Kidney epithelial cell (primary cell): ENCODE data around the gene MCOLN1. TPM values are rescaled to one million over a fixed set of nuclear protein-coding genes. Genes with fewer than 3 reads are reported as not detected.
"Not testable (repeated sequence)": the region's sequence is repeated elsewhere in the genome, so short reads cannot be mapped to it uniquely, and the experiment has no call there.

Source experiments
- DNase-seq: peaks from one replicate; pipeline ENCODE4 v3.0.0-alpha.2; 2010; ENCODE audit warnings: low read depth
- H3K27me3 ChIP-seq: 2 replicates; pipeline ENCODE4 v1.6.0; 2011; ENCODE audit warnings: low read length; ENCODE audit not compliant: control insufficient read depth, insufficient read depth
- H3K36me3 ChIP-seq: 2 replicates; pipeline ENCODE4 v1.5.1; 2011; ENCODE audit warnings: low read length; ENCODE audit not compliant: control insufficient read depth, insufficient read depth
- H3K4me3 ChIP-seq: 2 replicates; pipeline ENCODE4 v1.5.1; 2011; ENCODE audit warnings: low read depth, mild to moderate bottlenecking, control low read depth, low read length
- total RNA-seq: library from RNA; depleted of rRNA; stranded (reverse); fragments of >200 nt; gene quantifications from 2 replicates; pipeline ENCODE4 v1.2.3, GENCODE V29; 2015
- TF ChIP-seq, protein P1 (sequence below): IDR thresholded peaks from 2 replicates; pipeline ENCODE4 v1.5.1; 2011; ENCODE audit warnings: mild to moderate bottlenecking, moderate library complexity, low read length, control low read depth, inconsistent platforms; ENCODE audit not compliant: insufficient read depth, poor library complexity, severe bottlenecking

Gene MCOLN1
- total RNA-seq, 1 donor from 2014 or later, result 13.7 TPM

DNA sequence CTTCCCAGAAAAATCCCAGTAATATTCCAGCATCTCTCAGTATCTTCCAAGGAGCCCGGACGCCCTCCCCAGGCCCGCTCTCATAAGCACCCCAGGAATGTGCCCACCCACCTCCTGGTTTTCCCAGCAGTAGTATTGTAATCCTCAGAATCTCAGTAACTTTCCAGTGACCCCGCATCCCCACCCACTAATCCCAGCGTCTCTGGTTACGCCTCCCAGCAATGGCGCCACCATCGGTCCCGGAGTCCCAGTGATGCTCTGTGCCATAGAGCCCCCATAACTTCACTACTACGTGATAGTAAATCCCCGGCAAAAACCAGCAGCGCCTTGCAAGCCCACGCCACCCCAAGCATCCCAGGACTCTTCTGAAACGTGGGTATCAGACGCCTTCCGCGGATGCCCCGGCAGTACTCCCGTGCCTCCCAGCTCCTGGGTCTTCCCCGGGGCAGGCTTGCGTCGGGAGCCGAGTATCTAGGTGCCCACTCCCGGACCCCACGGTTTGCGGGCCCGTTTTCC is 12.2 kb downstream of the MCOLN1 start:
- Histone ChIP-seq H3K4me3 (peak overlapping the region; percentile 83), H3K27me3 (no peaks in the 10 kb centered on the region), H3K36me3 (no peaks in the 10 kb centered on the region)
- no peak for DNase-seq
- TF ChIP-seq, protein P1, sequence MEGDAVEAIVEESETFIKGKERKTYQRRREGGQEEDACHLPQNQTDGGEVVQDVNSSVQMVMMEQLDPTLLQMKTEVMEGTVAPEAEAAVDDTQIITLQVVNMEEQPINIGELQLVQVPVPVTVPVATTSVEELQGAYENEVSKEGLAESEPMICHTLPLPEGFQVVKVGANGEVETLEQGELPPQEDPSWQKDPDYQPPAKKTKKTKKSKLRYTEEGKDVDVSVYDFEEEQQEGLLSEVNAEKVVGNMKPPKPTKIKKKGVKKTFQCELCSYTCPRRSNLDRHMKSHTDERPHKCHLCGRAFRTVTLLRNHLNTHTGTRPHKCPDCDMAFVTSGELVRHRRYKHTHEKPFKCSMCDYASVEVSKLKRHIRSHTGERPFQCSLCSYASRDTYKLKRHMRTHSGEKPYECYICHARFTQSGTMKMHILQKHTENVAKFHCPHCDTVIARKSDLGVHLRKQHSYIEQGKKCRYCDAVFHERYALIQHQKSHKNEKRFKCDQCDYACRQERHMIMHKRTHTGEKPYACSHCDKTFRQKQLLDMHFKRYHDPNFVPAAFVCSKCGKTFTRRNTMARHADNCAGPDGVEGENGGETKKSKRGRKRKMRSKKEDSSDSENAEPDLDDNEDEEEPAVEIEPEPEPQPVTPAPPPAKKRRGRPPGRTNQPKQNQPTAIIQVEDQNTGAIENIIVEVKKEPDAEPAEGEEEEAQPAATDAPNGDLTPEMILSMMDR, result peak; percentile 29

DNA sequence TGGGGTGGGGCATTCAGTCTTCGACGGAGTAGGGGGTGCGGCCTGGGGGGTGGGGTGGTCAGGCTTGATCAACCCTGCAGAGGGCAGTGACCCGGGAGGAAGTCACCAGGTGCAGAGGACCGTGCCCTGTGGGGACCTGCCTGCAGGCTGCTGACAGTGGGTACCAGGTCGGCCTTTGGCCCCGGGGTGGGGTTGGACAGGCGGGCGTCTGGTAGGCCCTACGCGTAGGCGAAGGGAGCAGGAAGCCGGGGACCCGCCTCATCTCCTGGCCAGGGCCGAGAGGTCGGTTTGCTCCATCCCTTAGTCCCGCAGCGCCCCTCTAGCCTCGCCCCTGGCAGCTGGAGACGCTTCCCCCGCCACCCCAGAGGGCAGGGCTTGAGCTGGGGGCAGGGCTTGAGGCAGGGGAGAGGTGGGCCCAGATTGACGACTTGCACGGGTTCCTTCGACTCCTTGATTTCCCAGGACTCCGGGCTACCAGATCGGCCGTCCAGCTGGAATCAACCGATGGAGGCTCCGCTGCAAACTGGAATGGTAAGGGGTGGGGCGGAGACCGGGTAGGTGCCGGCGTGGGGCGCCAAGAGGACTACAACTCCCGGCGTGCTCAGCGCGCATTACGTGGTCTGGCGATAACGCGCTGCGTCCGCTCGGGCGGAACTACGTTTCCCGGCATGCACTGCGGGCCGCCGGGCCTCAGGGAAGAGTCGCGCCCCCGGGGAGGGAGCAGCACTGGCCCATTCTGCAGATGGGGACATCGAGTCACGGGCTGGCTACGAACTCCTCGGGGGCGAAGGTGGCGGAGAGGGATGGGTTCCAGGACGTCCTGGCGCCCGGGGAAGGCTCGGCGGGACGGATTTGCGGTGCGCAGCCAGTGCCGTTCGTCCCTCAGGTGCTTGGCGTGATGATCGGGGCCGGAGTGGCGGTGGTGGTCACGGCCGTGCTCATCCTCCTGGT is 12.9 kb downstream of the MCOLN1 start, which contains the start of gene PNPLA6:
TSS of gene PNPLA6 (plus strand) at position 671 of the 951 bp plus-strand sequence. CDS start at position 743, 72 bp downstream.
- Histone ChIP-seq H3K27me3 (no peaks in the 10 kb centered on the region), H3K36me3 (no peaks in the 10 kb centered on the region), H3K4me3 (peak within 1 kb of the TSS; percentile 83)
- no peak for DNase-seq
- TF ChIP-seq, protein P1, result no peak

DNA sequence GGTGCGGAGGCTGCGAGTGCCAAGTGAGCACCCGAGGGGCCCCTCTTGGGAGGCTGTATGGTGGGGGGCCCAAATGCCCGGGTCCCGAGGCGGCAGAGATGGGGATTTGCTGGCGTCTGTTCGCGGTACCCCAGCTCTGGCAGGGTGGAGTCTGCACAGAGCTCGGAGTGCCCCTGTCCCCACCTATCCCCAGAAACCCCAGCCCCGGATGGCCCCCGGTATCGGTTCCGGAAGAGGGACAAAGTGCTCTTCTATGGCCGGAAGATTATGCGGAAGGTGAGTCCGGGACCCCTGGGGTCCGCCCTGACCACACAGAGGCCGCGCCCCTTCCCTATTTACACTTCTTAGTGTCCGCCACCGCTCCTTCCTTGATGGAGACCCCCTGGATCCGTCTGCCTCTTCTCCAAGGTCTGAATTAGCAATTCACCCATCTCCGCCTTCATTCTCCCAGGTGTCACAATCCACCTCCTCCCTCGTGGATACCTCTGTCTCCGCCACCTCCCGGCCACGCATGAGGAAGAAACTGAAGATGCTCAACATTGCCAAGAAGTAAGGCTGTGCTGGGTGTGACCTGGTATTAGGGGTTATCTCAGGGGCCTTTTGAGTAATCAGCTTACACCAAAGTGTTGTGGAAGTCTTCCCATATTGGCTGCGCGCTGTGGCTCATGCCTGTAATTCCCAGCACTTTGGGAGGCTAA is 13.7 kb downstream of the MCOLN1 start:
- Histone ChIP-seq H3K27me3 (no peaks in the 10 kb centered on the region), H3K4me3 (peak overlapping the region; percentile 83), H3K36me3 (peaks cover 2% of the 10 kb centered on the region)
- DNase-seq, result no peak
- TF ChIP-seq, protein P1, result no peak

DNA sequence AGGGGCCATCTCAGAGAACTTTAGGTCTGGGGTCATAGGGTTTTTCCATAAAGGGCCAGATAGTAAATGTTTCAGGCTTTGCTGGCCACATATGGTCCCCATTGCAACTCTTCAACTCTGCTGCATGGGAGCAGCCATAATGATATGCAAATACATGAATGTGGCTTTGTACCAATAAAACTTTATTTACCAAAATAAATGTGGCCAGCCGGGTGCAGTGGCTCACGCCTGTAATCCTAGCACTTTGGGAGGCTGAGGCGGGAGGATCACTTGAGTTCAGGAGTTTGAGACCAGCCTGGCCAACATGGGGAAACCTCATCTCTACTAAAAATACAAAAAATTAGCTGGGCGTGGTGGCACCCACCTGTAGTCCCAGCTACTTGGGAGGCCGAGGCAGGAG is 16.6 kb downstream of the MCOLN1 start:
- not testable (repeated sequence) for DNase-seq, H3K27me3 ChIP-seq, H3K4me3 ChIP-seq, H3K36me3 ChIP-seq

DNA sequence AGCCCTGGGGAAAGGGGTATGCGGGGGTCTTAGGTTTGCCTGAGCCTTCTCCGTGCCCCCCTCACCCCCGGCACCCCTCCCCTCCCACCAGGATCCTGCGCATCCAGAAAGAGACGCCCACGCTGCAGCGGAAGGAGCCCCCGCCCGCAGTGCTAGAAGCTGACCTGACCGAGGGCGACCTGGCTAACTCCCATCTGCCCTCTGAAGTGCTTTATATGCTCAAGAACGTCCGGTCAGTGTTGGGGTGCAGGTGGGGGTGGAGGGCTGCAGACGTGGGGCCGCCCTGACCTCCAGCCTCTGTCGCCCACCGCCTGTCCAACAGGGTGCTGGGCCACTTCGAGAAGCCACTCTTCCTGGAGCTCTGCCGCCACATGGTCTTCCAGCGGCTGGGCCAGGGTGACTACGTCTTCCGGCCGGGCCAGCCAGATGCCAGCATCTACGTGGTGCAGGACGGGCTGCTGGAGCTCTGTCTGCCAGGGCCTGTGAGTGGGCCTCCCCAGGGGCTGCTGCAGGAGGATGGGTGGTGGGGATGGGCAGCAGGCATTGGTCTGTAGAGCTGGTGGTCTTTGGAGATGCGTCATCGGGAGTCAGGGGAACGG is 17.5 kb downstream of the MCOLN1 start:
- no peaks in the 10 kb centered on the region for H3K27me3 ChIP-seq
- H3K4me3 ChIP-seq, result no peak overlapping the region
- TF ChIP-seq, protein P1, result no peak
- DNase-seq, result no peak
- H3K36me3 ChIP-seq, result peaks cover 9% of the 10 kb centered on the region
